HCT116 (cell line): Measurements from ENCODE around the gene TOM1. TPM values are rescaled to one million over a fixed set of nuclear protein-coding genes. Genes with fewer than 3 reads are reported as not detected.

Source experiments
- ATAC-seq: fragments of 200-7000 bp; cut with Tn5 transposase; 2 replicates; pipeline ENCODE4 v1.9.1; 2020; ENCODE audit warnings: mild to moderate bottlenecking, moderate library complexity
- BruUV-seq: library from RNA; stranded (reverse); fragments of 400-500 nt; replicated peaks from 2 replicates; lab custom pipeline; 2021; lab: Mats Ljungman, UMichigan
- CTCF ChIA-PET: fragments of 300-600 bp; sonication (Branson Sonifier 250); formaldehyde crosslinking; loops from one replicate; lab custom pipeline; 2021; ENCODE audit warnings: antibody characterized with exemption; lab: Charles Lee
- POLR2A ChIA-PET: fragments of 300-600, 350-600 bp; sonication (Branson Sonifier 250); formaldehyde crosslinking; loops from one replicate; lab custom pipeline; 2021; ENCODE audit warnings: antibody characterized with exemption; lab: Charles Lee
- RAD21 ChIA-PET, 2 experiments: fragments of 300-600 bp; sonication (Branson Sonifier 250); formaldehyde crosslinking; loops; one replicate each; lab custom pipeline; 2023; ENCODE audit warnings: low total read pairs in 2 of 2; ENCODE audit not compliant: uncharacterized antibody in 2 of 2, unreplicated experiment in 2 of 2, low non-redundant PET in 1 of 2; lab: Charles Lee
- DNase-seq: peaks from one replicate; pipeline ENCODE4 v3.0.0-alpha.2; 2010; ENCODE audit warnings: low read depth, low spot score
- H2AFZ ChIP-seq: fragments of 200-600 bp; shearing (Covaris generic), sonication (generic); 2 replicates; pipeline ENCODE4 v1.6.1; 2017; ENCODE audit warnings: low read depth, mixed run types, mixed read lengths, antibody characterized with exemption, low read length; ENCODE audit not compliant: poor library complexity, severe bottlenecking
- H3K27ac ChIP-seq: 2 replicates; pipeline ENCODE4 v1.5.1; 2012; ENCODE audit warnings: low read depth, low read length
- H3K27me3 ChIP-seq: fragments of 200-600 bp; sonication (generic); 2 replicates; pipeline ENCODE4 v1.6.1; 2016; ENCODE audit warnings: mixed run types, low read length, mixed read lengths; ENCODE audit not compliant: insufficient read depth
- H3K36me3 ChIP-seq, 2 experiments: fragments of 200-500 bp in 1 of 2; fragments of 200-600 bp in 1 of 2; sonication (Bioruptor generic) in 1 of 2; sonication (generic) in 1 of 2; 2 replicates each; pipeline versions ENCODE4 v1.5.1 to v1.6.1; 2014 to 2016; ENCODE audit warnings: low read length in 2 of 2, inconsistent platforms in 1 of 2, mixed read lengths in 1 of 2, mixed run types in 1 of 2; ENCODE audit not compliant: insufficient read depth in 2 of 2, control insufficient read depth in 1 of 2
- H3K4me1 ChIP-seq, 2 experiments: fragments of 200-600 bp in 1 of 2; sonication (generic) in 1 of 2; 2 replicates each; pipeline versions ENCODE4 v1.5.1 to v1.6.1; 2012 to 2017; ENCODE audit warnings: low read length in 2 of 2, inconsistent platforms in 1 of 2, mild to moderate bottlenecking in 1 of 2, mixed read lengths in 1 of 2, mixed run types in 1 of 2, moderate library complexity in 1 of 2; ENCODE audit not compliant: insufficient read depth in 2 of 2, control insufficient read depth in 1 of 2
- H3K4me2 ChIP-seq: fragments of 200-600 bp; sonication (generic); 2 replicates; pipeline ENCODE4 v1.6.1; 2017; ENCODE audit warnings: mixed run types, low read length, mixed read lengths
- H3K4me3 ChIP-seq, 2 experiments: fragments of 200-600 bp in 1 of 2; sonication (generic) in 1 of 2; replicated peaks in 1 of 2; 2 replicates each; pipeline ENCODE4 v1.5.1; 2011 to 2016; ENCODE audit warnings: low read length in 2 of 2, control low read depth in 1 of 2, low read depth in 1 of 2, mild to moderate bottlenecking in 1 of 2, mixed read lengths in 1 of 2, mixed run types in 1 of 2
- H3K79me2 ChIP-seq: fragments of 200-600 bp; sonication (generic); 2 replicates; pipeline ENCODE4 v1.6.1; 2017; ENCODE audit warnings: mild to moderate bottlenecking, mixed run types, low read length, moderate library complexity, mixed read lengths; ENCODE audit not compliant: insufficient read depth
- H3K9ac ChIP-seq: fragments of 200-600 bp; sonication (generic); 2 replicates; pipeline ENCODE4 v1.6.1; 2016; ENCODE audit warnings: low read length, mixed read lengths
- H3K9me2 ChIP-seq: fragments of 200-600 bp; sonication (generic), shearing (Covaris generic); 2 replicates; pipeline ENCODE4 v1.6.1; 2017; ENCODE audit warnings: mixed run types, mild to moderate bottlenecking, moderate library complexity; ENCODE audit not compliant: insufficient read depth
- H3K9me3 ChIP-seq, 2 experiments: fragments of 200-500 bp in 1 of 2; fragments of 200-600 bp in 1 of 2; sonication (Bioruptor generic) in 1 of 2; sonication (generic) in 1 of 2; 2 replicates each; pipeline ENCODE4 v1.6.1; 2014 to 2017; ENCODE audit warnings: low read length in 2 of 2, mixed read lengths in 2 of 2, inconsistent platforms in 1 of 2, low read depth in 1 of 2, mild to moderate bottlenecking in 1 of 2, mixed run types in 1 of 2, moderate library complexity in 1 of 2; ENCODE audit not compliant: control insufficient read depth in 1 of 2, insufficient read depth in 1 of 2
- H4K20me1 ChIP-seq: fragments of 200-600 bp; sonication (generic), shearing (Covaris generic); 2 replicates; pipeline ENCODE4 v1.6.1; 2017; ENCODE audit warnings: mixed run types, mild to moderate bottlenecking, moderate library complexity; ENCODE audit not compliant: insufficient read depth
- CEBPB ChIP-seq: IDR thresholded peaks from 2 replicates; pipeline ENCODE4 v1.6.1; 2012; ENCODE audit warnings: low read depth
- EGR1 ChIP-seq: IDR thresholded peaks from 2 replicates; pipeline ENCODE4 v1.6.1; 2012; ENCODE audit warnings: low read depth
- ELF1 ChIP-seq: IDR thresholded peaks from 2 replicates; pipeline ENCODE4 v1.6.1; 2012; ENCODE audit warnings: low read depth, borderline replicate concordance
- EZH2 ChIP-seq: fragments of 200-600 bp; sonication (generic); IDR thresholded peaks from 2 replicates; pipeline ENCODE4 v1.6.1; 2017; ENCODE audit warnings: antibody characterized with exemption, mixed run types
- MAX ChIP-seq: IDR thresholded peaks from 2 replicates; pipeline ENCODE4 v1.6.1; 2012
- POLR2A ChIP-seq: IDR thresholded peaks from 2 replicates; pipeline ENCODE4 v1.7.0; 2011; ENCODE audit warnings: borderline replicate concordance; ENCODE audit not compliant: insufficient read depth, insufficient read length; ENCODE audit errors: extremely low read depth
- YY1 ChIP-seq: IDR thresholded peaks from 2 replicates; pipeline ENCODE4 v1.6.1; 2011; ENCODE audit warnings: low read length, low read depth, moderate library complexity, mild to moderate bottlenecking; ENCODE audit not compliant: insufficient replicate concordance; ENCODE audit errors: extremely low read depth
- ZBTB33 ChIP-seq: IDR thresholded peaks from 2 replicates; pipeline ENCODE4 v1.6.1; 2011; ENCODE audit warnings: mild to moderate bottlenecking, low read length, moderate library complexity; ENCODE audit not compliant: insufficient replicate concordance; ENCODE audit errors: extremely low read depth
- intact Hi-C: fragments of 100-400 bp; cut with micrococcal nuclease; formaldehyde crosslinking; loops from 2 replicates; pipeline ENCODE4 v1.10.0; 2022
- total RNA-seq: library from RNA; stranded (reverse); gene quantifications from one replicate; pipeline ENCODE4 v1.2.1, GENCODE V29; 2021; ENCODE audit not compliant: unreplicated experiment
- TF ChIP-seq, protein P1 (sequence below): IDR thresholded peaks from 2 replicates; pipeline ENCODE4 v1.6.1; 2012; ENCODE audit warnings: low read depth

The TOM1 gene
- total RNA-seq, 1 experiment from 2014 or later: 18.0 TPM

DNA sequence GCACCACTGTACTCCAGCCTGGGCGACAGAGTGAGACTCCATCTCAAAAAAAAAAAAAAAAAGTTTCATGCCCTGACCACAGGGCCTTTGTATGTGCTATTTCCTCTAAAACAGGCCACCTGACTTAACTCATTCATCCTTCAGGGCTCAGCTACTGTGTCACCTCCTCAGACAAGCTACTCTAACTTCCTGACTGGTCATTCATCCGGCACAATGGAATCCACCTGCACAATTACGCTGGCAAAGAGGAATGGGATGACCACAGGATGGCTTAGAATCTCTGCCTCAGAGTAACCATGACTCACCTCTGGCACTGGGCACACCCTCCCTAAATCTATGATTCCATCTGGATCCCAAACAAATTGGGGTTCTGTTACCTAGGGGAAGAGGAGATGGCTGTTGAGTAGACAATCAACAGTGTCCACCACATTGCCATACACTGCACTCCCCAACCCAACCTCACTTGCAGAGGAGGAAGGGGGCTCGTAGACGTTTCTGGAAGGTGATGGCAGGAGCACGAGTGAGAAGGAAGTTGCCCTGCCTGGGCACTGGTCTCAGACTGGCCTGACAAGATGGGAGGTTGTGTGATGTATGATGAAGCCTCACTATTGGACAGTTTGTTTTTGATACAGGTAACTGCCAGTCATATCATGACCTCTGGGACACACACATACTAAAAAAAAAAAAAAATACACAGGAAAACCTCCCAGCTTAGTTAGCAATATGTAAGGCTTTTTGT is 58.4 kb downstream of the TOM1 start (continued):
- TF ChIP-seq MAX (no peak), YY1 (no peak), EGR1 (no peak), POLR2A (no peak)

DNA sequence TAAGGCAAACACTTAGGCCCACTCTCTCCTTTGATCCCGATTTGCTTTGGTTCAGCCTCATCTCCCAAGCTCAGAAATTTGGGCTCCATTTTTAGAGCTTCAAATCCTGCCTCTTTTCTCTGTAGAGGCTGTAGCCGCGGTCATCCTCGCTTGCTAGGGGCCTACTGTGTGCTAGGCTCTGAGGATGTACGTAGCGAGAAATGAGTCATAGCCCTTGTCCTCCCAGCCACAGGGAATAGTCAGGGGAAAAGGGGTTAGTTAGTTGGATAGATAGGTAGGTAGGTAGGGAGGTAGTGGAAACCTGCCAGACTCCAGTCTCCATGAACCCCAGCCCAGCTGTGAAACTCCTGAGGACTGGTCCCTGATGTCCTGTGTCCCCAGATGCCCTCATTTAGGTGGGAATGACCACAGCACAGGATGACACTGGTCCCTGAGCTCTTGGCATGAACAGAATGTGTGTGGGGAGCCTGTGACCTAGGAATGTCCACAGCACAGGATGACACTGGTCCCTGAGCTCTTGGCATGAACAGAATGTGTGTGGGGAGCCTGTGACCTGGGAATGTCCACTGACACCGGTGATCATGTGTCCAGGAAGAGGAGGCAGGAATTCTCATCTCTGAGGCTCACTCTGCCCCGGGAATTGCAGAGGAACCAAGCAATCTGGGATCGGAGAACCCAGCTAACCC is 59.8 kb downstream of the TOM1 start:
- H2AFZ ChIP-seq: no peak overlapping the region
- POLR2A ChIA-PET: interaction anchor here (1.1 kb wide), 1 partner anchor 11 kb away, joined by 3 read pairs; no protein-coding TSS in a partner anchor
- BruUV-seq: no TSS peak
- RAD21 ChIA-PET: no interaction called here
- TF ChIP-seq ELF1: no peak
- TF ChIP-seq CEBPB: no peak
- TF ChIP-seq, protein P1, sequence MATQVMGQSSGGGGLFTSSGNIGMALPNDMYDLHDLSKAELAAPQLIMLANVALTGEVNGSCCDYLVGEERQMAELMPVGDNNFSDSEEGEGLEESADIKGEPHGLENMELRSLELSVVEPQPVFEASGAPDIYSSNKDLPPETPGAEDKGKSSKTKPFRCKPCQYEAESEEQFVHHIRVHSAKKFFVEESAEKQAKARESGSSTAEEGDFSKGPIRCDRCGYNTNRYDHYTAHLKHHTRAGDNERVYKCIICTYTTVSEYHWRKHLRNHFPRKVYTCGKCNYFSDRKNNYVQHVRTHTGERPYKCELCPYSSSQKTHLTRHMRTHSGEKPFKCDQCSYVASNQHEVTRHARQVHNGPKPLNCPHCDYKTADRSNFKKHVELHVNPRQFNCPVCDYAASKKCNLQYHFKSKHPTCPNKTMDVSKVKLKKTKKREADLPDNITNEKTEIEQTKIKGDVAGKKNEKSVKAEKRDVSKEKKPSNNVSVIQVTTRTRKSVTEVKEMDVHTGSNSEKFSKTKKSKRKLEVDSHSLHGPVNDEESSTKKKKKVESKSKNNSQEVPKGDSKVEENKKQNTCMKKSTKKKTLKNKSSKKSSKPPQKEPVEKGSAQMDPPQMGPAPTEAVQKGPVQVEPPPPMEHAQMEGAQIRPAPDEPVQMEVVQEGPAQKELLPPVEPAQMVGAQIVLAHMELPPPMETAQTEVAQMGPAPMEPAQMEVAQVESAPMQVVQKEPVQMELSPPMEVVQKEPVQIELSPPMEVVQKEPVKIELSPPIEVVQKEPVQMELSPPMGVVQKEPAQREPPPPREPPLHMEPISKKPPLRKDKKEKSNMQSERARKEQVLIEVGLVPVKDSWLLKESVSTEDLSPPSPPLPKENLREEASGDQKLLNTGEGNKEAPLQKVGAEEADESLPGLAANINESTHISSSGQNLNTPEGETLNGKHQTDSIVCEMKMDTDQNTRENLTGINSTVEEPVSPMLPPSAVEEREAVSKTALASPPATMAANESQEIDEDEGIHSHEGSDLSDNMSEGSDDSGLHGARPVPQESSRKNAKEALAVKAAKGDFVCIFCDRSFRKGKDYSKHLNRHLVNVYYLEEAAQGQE: no peak
- TF ChIP-seq EZH2: no peak
- TF ChIP-seq ZBTB33: no peak
- ATAC-seq (no peak), DNase-seq (no peak)
- no peaks in the 10 kb centered on the region for H4K20me1 ChIP-seq
- no peaks in the 10 kb centered on the region for H3K27me3 ChIP-seq
- no peak overlapping the region for H3K27ac ChIP-seq
- peaks cover 4 to 34% of the 10 kb centered on the region in 2 experiments; a peak in 3 of 4 replicates for H3K4me1 ChIP-seq
- H3K79me2 ChIP-seq: no peaks in the 10 kb centered on the region
- no peak overlapping the region for H3K4me2 ChIP-seq
- H3K4me3 ChIP-seq: no peak overlapping the region
- H3K9ac ChIP-seq: no peak overlapping the region; the same call in 1 of the 2 replicates
- no peaks in the 10 kb centered on the region for H3K9me3 ChIP-seq
- H3K36me3 ChIP-seq: no peaks in the 10 kb centered on the region
- CTCF ChIA-PET: no interaction called here
- H3K9me2 ChIP-seq: no peaks in the 10 kb centered on the region
- intact Hi-C loops: loop anchor here (10.0 kb wide), 1 partner anchor 565 kb away; no protein-coding TSS in a partner anchor
